ENCODE measurements around the gene GPSM1. TPM values are rescaled to one million over a fixed set of nuclear protein-coding genes. Genes with fewer than 3 reads are reported as not detected.

Gene GPSM1
- total RNA-seq, 1 donor = 39.1 TPM

DNA sequence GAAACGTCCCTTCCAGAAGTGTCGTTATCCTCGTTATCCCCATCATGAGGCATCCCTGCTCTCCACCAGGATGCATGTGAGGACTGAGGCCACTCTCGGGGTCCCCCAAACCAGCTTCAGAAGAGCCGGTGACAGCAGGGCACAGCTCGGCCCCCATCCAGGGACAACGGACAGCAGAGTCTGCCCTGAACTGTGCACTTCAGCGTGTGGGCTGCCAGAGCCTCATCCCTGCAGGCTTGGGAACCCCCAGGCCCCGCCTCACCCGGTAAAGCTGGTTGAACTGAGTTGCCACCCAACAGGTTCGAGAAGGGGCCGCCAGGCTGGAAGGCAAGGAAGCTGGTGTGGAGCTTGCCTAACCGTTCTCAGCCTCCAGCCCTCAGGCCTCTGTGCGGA, 46.8 kb downstream of the GPSM1 start:
- Histone ChIP-seq H3K27me3 (ENCODE audit: insufficient read depth, low read length) (no peaks in the 10 kb centered on the region), H3K9me3 (ENCODE audit: low read depth, low read length) (no peaks in the 10 kb centered on the region), H3K79me2 (ENCODE audit: insufficient read depth, low read length) (no peaks in the 10 kb centered on the region), H3K4me2 (ENCODE audit: insufficient read depth, low read length) (no peak overlapping the region), H2AFZ (ENCODE audit: low read length) (no peak overlapping the region), H3K27ac (ENCODE audit: low read depth, low read length) (no peak overlapping the region), H3K4me3 (ENCODE audit: insufficient read depth, low read length) (no peak overlapping the region), H4K20me1 (ENCODE audit: insufficient read depth, low read length) (no peaks in the 10 kb centered on the region), H3K4me1 (ENCODE audit: insufficient read depth, low read length) (peaks cover 14% of the 10 kb centered on the region), H3K36me3 (ENCODE audit: insufficient read depth, low read length) (peaks cover 3% of the 10 kb centered on the region)
- no peak for DNase-seq (ENCODE audit: insufficient read length, low spot score, missing footprints)
- TF ChIP-seq CTCF (IDR thresholded peaks at IDR 0.05; ENCODE audit: extremely low read depth, low read depth, low read length) = no peak

GRCh38 chr9:136375096-136375495, 47.8 kb downstream of the GPSM1 start:
- Histone ChIP-seq H4K20me1 (ENCODE audit: insufficient read depth, low read length) (no peaks in the 10 kb centered on the region), H3K4me1 (ENCODE audit: insufficient read depth, low read length) (peaks cover 14% of the 10 kb centered on the region), H2AFZ (ENCODE audit: low read length) (no peak overlapping the region), H3K79me2 (ENCODE audit: insufficient read depth, low read length) (no peaks in the 10 kb centered on the region), H3K4me3 (ENCODE audit: insufficient read depth, low read length) (no peak overlapping the region), H3K27me3 (ENCODE audit: insufficient read depth, low read length) (no peaks in the 10 kb centered on the region), H3K36me3 (ENCODE audit: insufficient read depth, low read length) (peaks cover 3% of the 10 kb centered on the region), H3K4me2 (ENCODE audit: insufficient read depth, low read length) (no peak overlapping the region), H3K9me3 (ENCODE audit: low read depth, low read length) (no peaks in the 10 kb centered on the region), H3K27ac (ENCODE audit: low read depth, low read length) (no peak overlapping the region)
- no peak for DNase-seq (ENCODE audit: insufficient read length, low spot score, missing footprints)
- TF ChIP-seq CTCF (IDR thresholded peaks at IDR 0.05; ENCODE audit: extremely low read depth, low read depth, low read length) = no peak

- Histone ChIP-seq H3K4me3 (ENCODE audit: insufficient read depth, low read length) (no peak overlapping the region), H3K79me2 (ENCODE audit: insufficient read depth, low read length) (no peaks in the 10 kb centered on the region), H3K4me1 (ENCODE audit: insufficient read depth, low read length) (peaks cover 14% of the 10 kb centered on the region), H3K4me2 (ENCODE audit: insufficient read depth, low read length) (no peak overlapping the region), H3K27me3 (ENCODE audit: insufficient read depth, low read length) (no peaks in the 10 kb centered on the region), H3K27ac (ENCODE audit: low read depth, low read length) (no peak overlapping the region), H2AFZ (ENCODE audit: low read length) (no peak overlapping the region), H3K9me3 (ENCODE audit: low read depth, low read length) (no peaks in the 10 kb centered on the region), H4K20me1 (ENCODE audit: insufficient read depth, low read length) (no peaks in the 10 kb centered on the region), H3K36me3 (ENCODE audit: insufficient read depth, low read length) (peaks cover 3% of the 10 kb centered on the region)
- DNase-seq (ENCODE audit: insufficient read length, low spot score, missing footprints) = no peak
- no peak for TF ChIP-seq CTCF (IDR thresholded peaks at IDR 0.05; ENCODE audit: extremely low read depth, low read depth, low read length)
Measured at GRCh38 chr9:136376457-136376856, 49.1 kb downstream of the GPSM1 start.

- Histone ChIP-seq H3K36me3 (ENCODE audit: insufficient read depth, low read length) (peaks cover 5% of the 10 kb centered on the region), H3K27ac (ENCODE audit: low read depth, low read length) (no peak overlapping the region), H3K9me3 (ENCODE audit: low read depth, low read length) (no peaks in the 10 kb centered on the region), H3K4me1 (ENCODE audit: insufficient read depth, low read length) (peaks cover 9% of the 10 kb centered on the region), H3K4me3 (ENCODE audit: insufficient read depth, low read length) (no peak overlapping the region), H2AFZ (ENCODE audit: low read length) (no peak overlapping the region), H3K79me2 (ENCODE audit: insufficient read depth, low read length) (no peaks in the 10 kb centered on the region), H3K27me3 (ENCODE audit: insufficient read depth, low read length) (no peaks in the 10 kb centered on the region), H4K20me1 (ENCODE audit: insufficient read depth, low read length) (no peaks in the 10 kb centered on the region), H3K4me2 (ENCODE audit: insufficient read depth, low read length) (no peak overlapping the region)
- TF ChIP-seq CTCF (IDR thresholded peaks at IDR 0.05; ENCODE audit: extremely low read depth, low read depth, low read length) = no peak
- DNase-seq (ENCODE audit: insufficient read length, low spot score, missing footprints) = no peak
Measured at GRCh38 chr9:136377341-136378169, 50.2 kb downstream of the GPSM1 start.
